Trophoblast cell (in vitro differentiated cells and primary cell): ENCODE data around the gene FAM149B1.
A peak's percentile ranks its signal among the peaks of the same experiment; 100 is the strongest.

ENCODE experiments used
- DNase-seq, 2 donors: peaks; one replicate each; pipeline ENCODE4 v3.0.0-alpha.2; 2016
- H2AFZ ChIP-seq: 2 replicates; pipeline ENCODE4 v1.6.1; 2013; ENCODE audit warnings: low read length, moderate library complexity, mild to moderate bottlenecking; ENCODE audit not compliant: insufficient read depth, poor library complexity
- H2AK5ac ChIP-seq: 2 replicates; pipeline ENCODE4 v1.6.1; 2013; ENCODE audit warnings: mild to moderate bottlenecking, low read length
- H2BK120ac ChIP-seq: 2 replicates; pipeline ENCODE4 v1.6.1; 2013; ENCODE audit warnings: low read length, mild to moderate bottlenecking, moderate library complexity; ENCODE audit not compliant: insufficient read depth, poor library complexity
- H2BK12ac ChIP-seq: 2 replicates; pipeline ENCODE4 v1.6.1; 2013; ENCODE audit warnings: mild to moderate bottlenecking, low read length, moderate library complexity
- H2BK5ac ChIP-seq: 2 replicates; pipeline ENCODE4 v1.6.1; 2013; ENCODE audit warnings: low read length, low read depth, moderate library complexity, mild to moderate bottlenecking; ENCODE audit not compliant: poor library complexity
- H3K14ac ChIP-seq: 2 replicates; pipeline ENCODE4 v1.6.1; 2013; ENCODE audit warnings: mild to moderate bottlenecking, low read length
- H3K18ac ChIP-seq: 2 replicates; pipeline ENCODE4 v1.6.1; 2013; ENCODE audit warnings: mild to moderate bottlenecking, low read length
- H3K23ac ChIP-seq: 2 replicates; pipeline ENCODE4 v1.6.1; 2013; ENCODE audit warnings: low read length
- H3K27ac ChIP-seq: 2 replicates; pipeline ENCODE4 v1.5.1; 2013; ENCODE audit warnings: low read depth, mild to moderate bottlenecking, inconsistent platforms, low read length, moderate library complexity
- H3K27me3 ChIP-seq: 2 replicates; pipeline ENCODE4 v1.6.1; 2013; ENCODE audit warnings: inconsistent platforms, mild to moderate bottlenecking, low read length, moderate library complexity; ENCODE audit not compliant: insufficient read depth
- H3K36me3 ChIP-seq, 2 experiments: 1 replicate in 1 of 2; 2 replicates in 1 of 2; pipeline ENCODE4 v1.6.1; 2013; ENCODE audit warnings: low read length in 2 of 2, mild to moderate bottlenecking in 2 of 2, moderate library complexity in 1 of 2; ENCODE audit not compliant: insufficient read depth in 2 of 2, control insufficient read depth in 1 of 2
- H3K4ac ChIP-seq: 2 replicates; pipeline ENCODE4 v1.6.1; 2013; ENCODE audit warnings: low read depth, mild to moderate bottlenecking, low read length, moderate library complexity
- H3K4me1 ChIP-seq, 2 experiments: 1 replicate in 1 of 2; 2 replicates in 1 of 2; pipeline ENCODE4 v1.6.1; 2013; ENCODE audit warnings: low read length in 2 of 2, mild to moderate bottlenecking in 2 of 2, moderate library complexity in 1 of 2; ENCODE audit not compliant: insufficient read depth in 2 of 2, control insufficient read depth in 1 of 2
- H3K4me2 ChIP-seq: 2 replicates; pipeline ENCODE4 v1.6.1; 2013; ENCODE audit warnings: inconsistent platforms, mild to moderate bottlenecking, low read length, moderate library complexity
- H3K4me3 ChIP-seq: 2 replicates; pipeline ENCODE4 v1.5.1; 2013; ENCODE audit warnings: mild to moderate bottlenecking, low read depth, low read length, inconsistent platforms
- H3K79me1 ChIP-seq: one replicate; pipeline ENCODE4 v1.6.1; 2013; ENCODE audit warnings: low read length
- H3K79me2 ChIP-seq: 2 replicates; pipeline ENCODE4 v1.6.1; 2013; ENCODE audit warnings: low read length, mild to moderate bottlenecking; ENCODE audit not compliant: control insufficient read depth, insufficient read depth, poor library complexity
- H3K9ac ChIP-seq: 2 replicates; pipeline ENCODE4 v1.6.1; 2013; ENCODE audit warnings: mild to moderate bottlenecking, low read length
- H3K9me3 ChIP-seq: 2 replicates; pipeline ENCODE4 v1.6.1; 2013; ENCODE audit warnings: low read depth, mild to moderate bottlenecking, control low read depth, inconsistent platforms, low read length; ENCODE audit not compliant: insufficient read depth
- H4K12ac ChIP-seq: 2 replicates; pipeline ENCODE4 v1.6.1; 2013; ENCODE audit warnings: low read depth, mild to moderate bottlenecking, low read length, moderate library complexity
- H4K8ac ChIP-seq: 2 replicates; pipeline ENCODE4 v1.6.1; 2013; ENCODE audit warnings: low read depth, mild to moderate bottlenecking, low read length, moderate library complexity
- H4K91ac ChIP-seq: one replicate; pipeline ENCODE4 v1.6.1; 2013; ENCODE audit warnings: low read depth, mild to moderate bottlenecking, low read length, moderate library complexity
- whole genome bisulfite sequencing: extraction: QIAGEN DNeasy Blood & Tissue Kit; methylation state at CpG from one replicate; pipeline ENCODE4 v1.1.7; 2013; ENCODE audit warnings: missing lambda C conversion rate; ENCODE audit not compliant: insufficient read length, insufficient coverage; ENCODE audit errors: extremely low coverage; 5-methylcytosine and 5-hydroxymethylcytosine counted together

The FAM149B1 gene

GRCh38 chr10:73248259-73248724 is 80.4 kb downstream of the FAM149B1 start:
- H2BK120ac ChIP-seq = no peak overlapping the region
- no peaks in the 10 kb centered on the region for H3K9me3 ChIP-seq
- no peak overlapping the region for H3K27ac ChIP-seq
- no peak overlapping the region for H3K9ac ChIP-seq
- DNase-seq = no peak
- H3K36me3 ChIP-seq = peaks cover 11 to 23% of the 10 kb centered on the region in 2 experiments
- H3K4me1 ChIP-seq = peaks cover 7% of the 10 kb centered on the region in 2 experiments
- H3K4me3 ChIP-seq = no peak overlapping the region
- no peak overlapping the region for H3K14ac ChIP-seq
- no peak overlapping the region for H2BK5ac ChIP-seq
- H4K91ac ChIP-seq = no peak overlapping the region
- H3K79me2 ChIP-seq = peaks cover 13% of the 10 kb centered on the region
- H2BK12ac ChIP-seq = no peak overlapping the region
- H3K23ac ChIP-seq = no peak overlapping the region
- no peak overlapping the region for H2AFZ ChIP-seq
- H3K79me1 ChIP-seq = peaks cover 10% of the 10 kb centered on the region
- no peak overlapping the region for H2AK5ac ChIP-seq
- H4K8ac ChIP-seq = no peak overlapping the region
- H3K4me2 ChIP-seq = no peak overlapping the region
- H3K27me3 ChIP-seq = no peaks in the 10 kb centered on the region
- no CpG with 5 or more reads among the region's 5 CpGs for WGBS
- H3K18ac ChIP-seq = no peak overlapping the region
- H4K12ac ChIP-seq = no peak overlapping the region
- no peak overlapping the region for H3K4ac ChIP-seq

DNA sequence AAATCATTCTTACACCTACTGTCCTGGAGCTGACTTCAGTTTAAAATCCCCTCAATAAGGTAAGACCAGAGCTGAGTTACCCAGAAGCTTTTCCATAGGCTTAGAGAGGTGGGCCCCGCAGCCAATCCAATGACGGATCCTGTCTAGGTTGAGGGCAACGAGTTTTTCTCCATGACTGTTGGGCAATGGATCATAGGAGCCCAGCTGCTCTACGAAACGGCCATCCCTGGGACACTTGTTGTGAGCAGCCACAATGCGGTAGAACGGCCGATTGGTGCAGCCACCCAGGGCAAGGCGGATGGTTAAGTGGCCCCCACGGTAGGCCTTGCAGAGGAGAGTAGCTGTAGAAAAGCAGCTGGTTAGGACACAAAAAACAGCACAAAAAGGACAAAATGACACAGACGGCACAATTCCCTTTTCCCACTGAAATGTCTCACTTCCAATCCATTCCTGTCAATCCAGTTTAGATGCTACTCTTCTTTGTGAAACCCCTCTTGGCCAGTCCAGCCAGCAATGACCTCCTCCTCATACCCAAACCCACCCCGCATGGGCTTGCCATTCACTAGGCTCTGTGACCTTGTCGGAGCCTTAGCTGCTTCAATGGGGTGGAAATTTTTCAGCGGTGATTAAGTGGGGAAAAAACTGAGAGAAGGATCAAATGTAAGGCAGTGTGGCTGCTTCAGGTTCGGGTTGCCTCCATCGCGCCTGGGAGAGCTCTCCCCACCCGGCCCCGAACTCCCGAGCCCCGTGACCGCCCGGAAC is 83.9 kb downstream of the FAM149B1 start:
- Histone ChIP-seq H3K9ac (peak overlapping the region; percentile 98), H4K8ac (peak overlapping the region; percentile 88), H3K27ac (peak overlapping the region; percentile 87), H3K14ac (peak overlapping the region; percentile 76), H2BK12ac (no peak overlapping the region), H3K9me3 (no peaks in the 10 kb centered on the region), H2BK5ac (peak overlapping the region; percentile 43), H3K79me2 (peaks cover 10% of the 10 kb centered on the region), H2AK5ac (peak overlapping the region; percentile 1), H3K4ac (peak overlapping the region; percentile 49), H3K23ac (no peak overlapping the region), H2BK120ac (peak overlapping the region; percentile 31), H3K79me1 (peaks cover 6% of the 10 kb centered on the region), H2AFZ (peak overlapping the region; percentile 31), H3K18ac (peak overlapping the region; percentile 49), H3K27me3 (no peaks in the 10 kb centered on the region), H4K91ac (peak overlapping the region; percentile 74), H3K4me3 (peak overlapping the region; percentile 82), H3K4me2 (peak overlapping the region; percentile 85), H4K12ac (peak overlapping the region; percentile 82), H3K36me3 (peaks cover 7 to 10% of the 10 kb centered on the region in 2 experiments), H3K4me1 (peaks cover 5% of the 10 kb centered on the region in 2 experiments)
- no CpG with 5 or more reads among the region's 23 CpGs for whole genome bisulfite sequencing
- peak in 1 of 2 donors; percentile 18 for DNase-seq

DNA sequence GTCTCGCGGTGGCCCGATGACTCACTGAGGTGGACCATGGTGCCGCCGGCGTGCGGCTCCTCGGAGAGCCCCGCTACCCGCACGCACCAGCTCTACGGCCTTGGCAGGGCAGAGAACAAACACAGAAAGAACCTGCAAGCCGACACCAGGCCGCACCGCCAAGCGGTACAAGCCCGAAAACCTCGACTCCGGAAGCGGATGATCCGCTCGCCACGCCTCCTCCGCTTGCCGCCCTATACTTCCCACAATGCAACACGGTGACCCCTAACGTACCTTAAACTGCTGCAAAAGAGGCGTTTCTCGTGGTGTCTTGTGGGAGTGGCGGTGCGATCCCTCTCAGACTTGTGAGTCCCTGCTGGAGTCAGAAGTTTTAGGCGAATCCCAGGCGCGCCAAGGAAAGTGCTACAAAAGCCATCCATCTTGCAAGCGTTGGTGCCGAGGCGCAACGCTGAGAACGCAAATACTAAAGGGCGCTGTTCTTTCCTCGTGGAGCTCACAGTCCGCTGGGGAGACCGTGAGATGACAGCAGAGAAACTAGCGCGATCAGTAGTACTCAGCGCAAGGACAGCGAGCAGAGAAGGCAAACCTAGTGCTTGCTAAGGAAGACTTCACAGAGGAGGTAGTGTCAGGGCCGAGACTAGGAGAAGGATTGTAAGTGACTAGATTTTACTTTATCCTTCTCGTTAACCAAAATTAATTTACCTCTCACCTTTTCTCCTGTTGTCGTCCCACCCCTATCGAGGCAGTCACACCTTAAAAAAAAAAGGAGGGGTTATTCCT is 84.7 kb downstream of the FAM149B1 start, which contains the start of gene MRPS16:
Gene MRPS16 (minus strand): TSS at position 200 of the 780 bp plus-strand sequence. CDS start 162 bp downstream, at position 38.
- Histone ChIP-seq H2BK5ac (peak within 1 kb of the TSS; percentile 43), H2BK12ac (no peak within 1 kb of the TSS), H3K9ac (peak within 1 kb of the TSS; percentile 98), H4K8ac (peak within 1 kb of the TSS; percentile 88), H3K36me3 (peaks cover 7 to 10% of the 10 kb centered on the region in 2 experiments), H3K27ac (peak within 1 kb of the TSS; percentile 87), H3K9me3 (no peaks in the 10 kb centered on the region), H3K4me1 (peaks cover 5% of the 10 kb centered on the region in 2 experiments), H3K4ac (peak within 1 kb of the TSS; percentile 49), H2AFZ (peak within 1 kb of the TSS; percentile 35), H3K18ac (peak within 1 kb of the TSS; percentile 49), H3K27me3 (no peaks in the 10 kb centered on the region), H3K79me1 (peaks cover 4% of the 10 kb centered on the region), H3K4me3 (peak within 1 kb of the TSS; percentile 82), H3K14ac (peak within 1 kb of the TSS; percentile 76), H3K79me2 (peaks cover 9% of the 10 kb centered on the region), H4K12ac (peak within 1 kb of the TSS; percentile 82), H3K4me2 (peak within 1 kb of the TSS; percentile 85), H2AK5ac (peak within 1 kb of the TSS; percentile 1), H4K91ac (peak within 1 kb of the TSS; percentile 74), H2BK120ac (peak within 1 kb of the TSS; percentile 31), H3K23ac (no peak within 1 kb of the TSS)
- WGBS = no CpG with 5 or more reads among the region's 51 CpGs
- DNase-seq = peak; percentile 95 to 98

- H3K4me2 ChIP-seq = peak overlapping the region; percentile 85
- H2BK5ac ChIP-seq = no peak overlapping the region
- no peak overlapping the region for H2BK12ac ChIP-seq
- H3K27me3 ChIP-seq = no peaks in the 10 kb centered on the region
- peak overlapping the region; percentile 82 for H3K4me3 ChIP-seq
- no peak overlapping the region for H2AK5ac ChIP-seq
- no peak overlapping the region for H3K27ac ChIP-seq
- H3K79me1 ChIP-seq = peaks cover 4% of the 10 kb centered on the region
- peak in 1 of 2 donors; percentile 28 for DNase-seq
- peaks cover 9% of the 10 kb centered on the region for H3K79me2 ChIP-seq
- H3K9me3 ChIP-seq = no peaks in the 10 kb centered on the region
- peaks cover 7 to 10% of the 10 kb centered on the region in 2 experiments for H3K36me3 ChIP-seq
- H4K8ac ChIP-seq = no peak overlapping the region
- no peak overlapping the region for H3K23ac ChIP-seq
- no peak overlapping the region for H4K91ac ChIP-seq
- H3K14ac ChIP-seq = no peak overlapping the region
- H2BK120ac ChIP-seq = no peak overlapping the region
- no peak overlapping the region for H4K12ac ChIP-seq
- H3K18ac ChIP-seq = no peak overlapping the region
- no CpG with 5 or more reads among the region's 4 CpGs for WGBS
- no peak overlapping the region for H3K4ac ChIP-seq
- no peak overlapping the region for H2AFZ ChIP-seq
- H3K4me1 ChIP-seq = peaks cover 5% of the 10 kb centered on the region in 2 experiments
- peak overlapping the region; percentile 81 for H3K9ac ChIP-seq
Observed at GRCh38 chr10:73253225-73253555, 85.3 kb downstream of the FAM149B1 start.
